AG04450 (cell line): Measurements from ENCODE around the gene SIKE1. TPM values are rescaled to one million over a fixed set of nuclear protein-coding genes. Genes with fewer than 3 reads are reported as not detected.

Experiments
- CTCF ChIA-PET: fragments of 300-600, 350-600 bp; formaldehyde crosslinking; extraction: SDS; loops from one replicate; lab custom pipeline; 2022; ENCODE audit warnings: antibody characterized with exemption, inconsistent platforms; lab: Charles Lee
- POLR2A ChIA-PET: fragments of 350-600 bp; formaldehyde crosslinking; extraction: SDS; loops from one replicate; lab custom pipeline; 2021; ENCODE audit warnings: antibody characterized with exemption, inconsistent platforms; lab: Yijun Ruan, JAX
- DNase-seq: peaks from one replicate; pipeline ENCODE4 v3.0.0-alpha.2; 2011; ENCODE audit warnings: low read depth, low spot score
- H3K27ac ChIP-seq: one replicate; pipeline ENCODE4 v1.5.1; 2012; ENCODE audit warnings: low read depth, low read length, control low read depth
- H3K27me3 ChIP-seq: one replicate; pipeline ENCODE4 v1.6.0; 2012; ENCODE audit warnings: low read length; ENCODE audit not compliant: control insufficient read depth, insufficient read depth
- H3K4me3 ChIP-seq: 2 replicates; pipeline ENCODE4 v1.5.1; 2011; ENCODE audit warnings: mild to moderate bottlenecking, low read depth, low read length, control low read depth
- H3K9me3 ChIP-seq: 2 replicates; pipeline ENCODE4 v1.5.1; 2012; ENCODE audit warnings: low read length; ENCODE audit not compliant: control insufficient read depth, insufficient read depth
- polyA plus RNA-seq: library from polyadenylated mRNA; depleted of rRNA; stranded (reverse); fragments of >200 nt; gene quantifications from 2 replicates; pipeline ENCODE4 v1.2.3, GENCODE V29; 2011
- TF ChIP-seq, protein P1 (sequence below): IDR thresholded peaks from 2 replicates; pipeline ENCODE4 v1.5.1; 2011; ENCODE audit warnings: low read depth, low read length, control low read depth, inconsistent platforms

Gene SIKE1
- polyA plus RNA-seq, 1 experiment: 58.5 TPM

DNA sequence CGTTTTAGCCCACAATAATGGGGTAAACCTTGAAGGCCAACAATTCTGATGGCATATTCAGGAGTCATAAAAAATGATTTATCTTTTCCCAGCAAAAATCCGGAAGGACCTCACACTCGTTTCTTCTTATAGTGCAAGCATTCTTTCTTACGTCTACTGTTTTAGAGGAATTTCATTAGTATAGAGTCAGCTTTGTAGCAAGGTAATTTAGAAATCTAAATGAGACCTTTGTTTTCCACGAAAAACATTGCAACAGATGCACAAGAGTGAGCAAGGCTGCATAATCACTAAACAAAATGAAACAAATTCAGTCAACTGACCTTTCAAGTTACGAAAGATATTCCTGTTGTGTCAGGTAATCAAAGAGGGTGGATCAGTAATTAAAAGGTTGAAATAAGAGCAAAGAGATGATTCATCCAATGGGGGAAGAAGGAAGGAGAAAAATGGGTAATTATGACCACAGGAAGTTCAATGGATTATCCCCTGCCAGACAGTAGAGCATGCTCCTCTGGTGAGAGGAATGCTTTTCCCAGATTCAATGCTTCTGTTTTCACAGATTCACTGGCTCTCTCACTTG is 22.1 kb downstream of the SIKE1 start:
- Histone ChIP-seq H3K4me3 (peak overlapping the region; percentile 100), H3K27ac (peak overlapping the region; percentile 98), H3K9me3 (no peaks in the 10 kb centered on the region; the same call in 1 of the 2 replicates), H3K27me3 (no peaks in the 10 kb centered on the region)
- POLR2A ChIA-PET: interaction anchor here (0.6 to 1.1 kb wide), 2 partner anchors 42 to 1381 kb away, joined by 3 read pairs; partner anchors contain the start of gene NRAS
- TF ChIP-seq, protein P1, sequence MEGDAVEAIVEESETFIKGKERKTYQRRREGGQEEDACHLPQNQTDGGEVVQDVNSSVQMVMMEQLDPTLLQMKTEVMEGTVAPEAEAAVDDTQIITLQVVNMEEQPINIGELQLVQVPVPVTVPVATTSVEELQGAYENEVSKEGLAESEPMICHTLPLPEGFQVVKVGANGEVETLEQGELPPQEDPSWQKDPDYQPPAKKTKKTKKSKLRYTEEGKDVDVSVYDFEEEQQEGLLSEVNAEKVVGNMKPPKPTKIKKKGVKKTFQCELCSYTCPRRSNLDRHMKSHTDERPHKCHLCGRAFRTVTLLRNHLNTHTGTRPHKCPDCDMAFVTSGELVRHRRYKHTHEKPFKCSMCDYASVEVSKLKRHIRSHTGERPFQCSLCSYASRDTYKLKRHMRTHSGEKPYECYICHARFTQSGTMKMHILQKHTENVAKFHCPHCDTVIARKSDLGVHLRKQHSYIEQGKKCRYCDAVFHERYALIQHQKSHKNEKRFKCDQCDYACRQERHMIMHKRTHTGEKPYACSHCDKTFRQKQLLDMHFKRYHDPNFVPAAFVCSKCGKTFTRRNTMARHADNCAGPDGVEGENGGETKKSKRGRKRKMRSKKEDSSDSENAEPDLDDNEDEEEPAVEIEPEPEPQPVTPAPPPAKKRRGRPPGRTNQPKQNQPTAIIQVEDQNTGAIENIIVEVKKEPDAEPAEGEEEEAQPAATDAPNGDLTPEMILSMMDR: no peak
- DNase-seq: no peak
- CTCF ChIA-PET: no interaction called here

DNA sequence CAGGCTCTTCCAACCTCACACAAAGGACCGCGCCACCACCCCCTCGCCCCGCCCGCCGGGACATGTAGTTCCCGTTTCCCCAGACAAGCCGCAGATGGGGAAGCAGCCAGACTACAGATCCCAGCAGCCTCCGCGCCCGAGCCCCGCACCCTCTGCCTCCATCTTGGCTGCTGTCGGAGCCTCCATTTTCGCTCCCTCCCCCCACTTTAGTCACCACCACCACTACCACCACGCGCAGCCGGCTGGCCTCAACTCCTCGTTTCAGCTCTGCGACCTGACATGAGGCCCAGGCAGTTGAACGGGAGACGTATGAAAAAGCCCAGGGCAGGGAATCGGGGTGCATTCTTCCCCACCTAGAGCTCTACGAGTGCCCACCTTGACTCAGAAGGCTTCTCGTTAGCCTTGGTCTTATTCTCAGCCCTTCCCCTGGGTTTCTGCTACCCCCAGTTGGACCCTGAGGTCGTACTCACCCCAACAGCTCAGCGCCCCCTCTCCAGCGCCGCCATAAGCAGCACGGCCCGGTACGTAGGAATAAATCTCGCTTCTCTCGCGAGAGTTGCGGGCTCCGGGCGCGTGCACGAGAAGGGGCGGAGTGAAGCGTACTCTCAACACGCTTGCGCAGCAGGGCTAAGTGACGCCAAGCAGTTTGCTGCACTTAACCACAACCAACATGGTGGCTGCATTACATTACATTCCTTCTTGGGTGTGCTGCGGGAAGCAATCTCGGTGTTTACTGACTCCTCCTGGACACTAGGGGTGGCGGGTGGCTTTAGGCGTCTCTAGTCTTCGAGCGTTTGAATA is 22.8 kb downstream of the SIKE1 start, which contains the start of gene CSDE1:
CSDE1 (minus strand) TSS at position 530 of the 801 bp plus-strand sequence. CDS start 18,094 bp downstream, outside the sequence.
- TF ChIP-seq, protein P1: peak; percentile 58
- Histone ChIP-seq H3K27me3 (no peaks in the 10 kb centered on the region), H3K9me3 (no peaks in the 10 kb centered on the region; the same call in 1 of the 2 replicates), H3K4me3 (peak within 1 kb of the TSS; percentile 100), H3K27ac (peak within 1 kb of the TSS; percentile 98)
- ChIA-PET POLR2A (interaction anchor here (0.8 to 1.1 kb wide), 3 partner anchors 16 to 42 kb away, joined by 3 to 4 read pairs (median 4); partner anchors contain the start of genes NRAS and SIKE1), CTCF (no interaction called here)
- DNase-seq: peak; percentile 98

DNA sequence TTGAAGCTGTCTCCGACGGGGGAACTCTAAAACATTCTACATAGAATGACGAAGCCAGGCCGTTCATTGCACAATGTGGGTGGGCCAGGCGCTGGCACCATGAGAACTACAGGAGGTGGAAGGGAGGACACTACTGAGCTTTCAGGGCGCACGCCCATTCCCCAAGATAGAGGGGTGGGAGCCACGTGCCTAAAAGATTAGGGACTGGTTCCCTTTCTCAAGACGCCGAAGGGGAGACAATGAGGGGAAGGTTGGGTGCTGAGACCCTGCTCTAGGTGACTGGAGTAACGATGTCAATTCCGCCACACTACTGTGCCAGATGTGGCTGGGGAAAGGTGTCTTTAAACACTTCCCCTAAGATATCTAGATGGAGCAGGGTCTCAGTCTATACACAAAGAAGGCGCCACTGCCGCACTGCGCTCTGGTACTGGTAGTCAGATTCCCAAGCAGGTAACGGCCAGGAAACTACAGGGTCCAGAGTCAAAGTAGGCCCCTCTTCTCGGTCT is 23.5 kb downstream of the SIKE1 start:
- no peak for DNase-seq
- Histone ChIP-seq H3K27me3 (no peaks in the 10 kb centered on the region), H3K27ac (peak overlapping the region; percentile 98), H3K4me3 (peak overlapping the region; percentile 100), H3K9me3 (no peaks in the 10 kb centered on the region; the same call in 1 of the 2 replicates)
- TF ChIP-seq, protein P1: no peak
- POLR2A ChIA-PET: interaction anchor here (0.8 to 1.1 kb wide), 3 partner anchors 15 to 41 kb away, joined by 3 to 4 read pairs (median 4); partner anchors contain the start of genes NRAS and SIKE1
- CTCF ChIA-PET: interaction anchor here (1.2 kb wide), 1 partner anchor 296 kb away, joined by 3 read pairs; no protein-coding TSS in a partner anchor

DNA sequence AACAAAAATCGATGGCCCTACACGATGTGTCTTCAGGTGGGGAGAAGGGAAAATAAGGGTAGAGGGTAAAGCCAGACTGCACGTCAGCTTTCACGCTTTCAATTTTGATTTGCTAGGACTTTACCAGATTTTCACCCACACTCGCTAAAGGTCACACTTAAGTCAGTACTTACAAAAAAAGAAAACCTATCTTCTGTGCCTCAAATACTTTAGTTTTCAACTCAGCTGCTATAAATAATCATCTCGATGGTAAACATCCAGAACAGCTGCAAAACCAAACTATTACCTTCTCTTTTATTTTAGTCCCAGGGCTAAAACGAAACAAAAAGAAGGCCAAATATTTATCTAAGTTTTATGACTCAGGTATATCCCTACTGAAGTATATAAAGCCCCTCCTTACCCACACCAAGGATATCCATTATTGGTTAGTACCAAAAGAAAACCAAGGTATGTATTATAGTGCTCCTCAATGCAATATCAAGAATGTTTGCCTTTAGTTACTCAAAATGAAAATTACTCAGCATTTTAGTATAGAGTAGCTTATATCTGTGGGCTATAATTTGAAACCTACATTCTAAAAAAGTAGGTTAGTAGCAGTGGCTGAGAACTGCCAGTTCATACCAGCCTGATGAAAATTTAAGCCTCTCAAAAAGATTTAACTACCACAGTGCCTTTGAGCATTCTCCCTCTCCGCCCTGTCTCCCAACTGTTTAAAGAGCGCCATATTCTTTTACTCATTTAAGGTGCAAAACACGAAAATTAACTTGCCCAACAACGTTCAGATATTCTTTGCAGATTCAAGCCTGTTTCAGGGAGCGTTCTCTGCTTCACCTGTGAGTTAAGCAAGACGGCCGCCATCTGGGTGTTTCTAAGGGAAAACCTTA is 24.2 kb downstream of the SIKE1 start:
- POLR2A ChIA-PET: no interaction called here
- Histone ChIP-seq H3K27ac (peak overlapping the region; percentile 98), H3K4me3 (peak overlapping the region; percentile 100), H3K27me3 (no peaks in the 10 kb centered on the region), H3K9me3 (no peaks in the 10 kb centered on the region; the same call in 1 of the 2 replicates)
- CTCF ChIA-PET: interaction anchor here (1.2 kb wide), 1 partner anchor 296 kb away, joined by 3 read pairs; no protein-coding TSS in a partner anchor
- TF ChIP-seq, protein P1: no peak
- no peak for DNase-seq
